GM23248 (cell line): ENCODE data around the gene TMEM235. TPM values are rescaled to one million over a fixed set of nuclear protein-coding genes. Genes with fewer than 3 reads are reported as not detected.

Source experiments
- DNase-seq: peaks from one replicate; pipeline ENCODE4 v3.0.0-alpha.2; 2015
- H2AFZ ChIP-seq: fragments of 200-600 bp; sonication (generic); 2 replicates; pipeline ENCODE4 v1.6.1; 2016; ENCODE audit warnings: antibody characterized with exemption
- H3F3A ChIP-seq: fragments of 200-600 bp; sonication (generic); 2 replicates; pipeline ENCODE4 v1.6.1; 2016; ENCODE audit warnings: mild to moderate bottlenecking, antibody characterized with exemption, mixed run types; ENCODE audit not compliant: insufficient read depth
- H3K27ac ChIP-seq: fragments of 200-600 bp; sonication (generic); 2 replicates; pipeline ENCODE4 v1.5.1; 2016; ENCODE audit warnings: mild to moderate bottlenecking
- H3K27me3 ChIP-seq: fragments of 200-600 bp; sonication (generic); replicated peaks from 2 replicates; pipeline ENCODE4 v1.6.1; 2016; ENCODE audit warnings: mild to moderate bottlenecking; ENCODE audit not compliant: insufficient read depth
- H3K36me3 ChIP-seq: fragments of 200-600 bp; sonication (generic); 2 replicates; pipeline ENCODE4 v1.6.1; 2016; ENCODE audit warnings: low read depth, mild to moderate bottlenecking
- H3K4me1 ChIP-seq: fragments of 200-600 bp; sonication (generic); 2 replicates; pipeline ENCODE4 v1.6.1; 2016; ENCODE audit warnings: mild to moderate bottlenecking; ENCODE audit not compliant: insufficient read depth
- H3K4me2 ChIP-seq: fragments of 200-600 bp; sonication (generic); one replicate; pipeline ENCODE4 v1.6.1; 2016; ENCODE audit warnings: mild to moderate bottlenecking; ENCODE audit not compliant: unreplicated experiment
- H3K4me3 ChIP-seq: fragments of 200-600 bp; sonication (generic); 2 replicates; pipeline ENCODE4 v1.5.1; 2016; ENCODE audit warnings: mild to moderate bottlenecking
- H3K79me2 ChIP-seq: fragments of 200-600 bp; sonication (generic); 2 replicates; pipeline ENCODE4 v1.6.1; 2016; ENCODE audit warnings: mild to moderate bottlenecking; ENCODE audit not compliant: insufficient read depth
- H3K9ac ChIP-seq: fragments of 200-600 bp; sonication (generic); 2 replicates; pipeline ENCODE4 v1.6.1; 2016; ENCODE audit warnings: mild to moderate bottlenecking
- H3K9me2 ChIP-seq: fragments of 200-600 bp; sonication (generic); 2 replicates; pipeline ENCODE4 v1.6.1; 2016; ENCODE audit warnings: mixed run types, mild to moderate bottlenecking, moderate library complexity; ENCODE audit not compliant: insufficient read depth
- H3K9me3 ChIP-seq: fragments of 200-600 bp; sonication (generic); one replicate; pipeline ENCODE4 v1.6.1; 2017; ENCODE audit warnings: low read depth
- H4K20me1 ChIP-seq: fragments of 200-600 bp; sonication (generic); 2 replicates; pipeline ENCODE4 v1.6.0; 2016; ENCODE audit not compliant: insufficient read depth
- EZH2 ChIP-seq: fragments of 200-600 bp; sonication (generic); IDR thresholded peaks from 2 replicates; pipeline ENCODE4 v1.6.1; 2018; ENCODE audit warnings: antibody characterized with exemption, mild to moderate bottlenecking; ENCODE audit not compliant: insufficient read depth, poor library complexity, severe bottlenecking
- EZH2phosphoT487 ChIP-seq: fragments of 200-600 bp; sonication (generic); IDR thresholded peaks from 2 replicates; pipeline ENCODE4 v1.6.1; 2018; ENCODE audit warnings: antibody characterized with exemption, moderate library complexity, mild to moderate bottlenecking, low read depth; ENCODE audit not compliant: insufficient read depth
- WGBS, 2 experiments: methylation state at CpG; one replicate each; pipeline ENCODE4 v1.1.6; 2015 to 2017; ENCODE audit warnings: low lambda C conversion rate in 2 of 2, low coverage in 1 of 2; ENCODE audit errors: missing lambda C conversion rate in 2 of 2; 5-methylcytosine and 5-hydroxymethylcytosine counted together
- in situ Hi-C: fragments of 300-500 bp; cut with MboI; formaldehyde crosslinking; loops from 2 replicates; pipeline ENCODE4 v1.15.0; 2020
- polyA plus RNA-seq: library from polyadenylated mRNA; unstranded; fragments of >200 nt; fragmentation: Nextera tagmentation; extraction: Ambion mirVana; gene quantifications from 2 replicates; pipeline ENCODE4 v1.2.1, GENCODE V29; 2016
- total RNA-seq: library from RNA; depleted of rRNA; stranded (reverse); fragments of >200 nt; shearing (Covaris generic); gene quantifications from 2 replicates; pipeline ENCODE4 v1.2.3, GENCODE V29; 2014

The TMEM235 gene
- total and polyA plus RNA-seq, 2 experiments from 2014 or later: not detected

GRCh38 chr17:78257810-78258322 lies 26.4 kb downstream of the TMEM235 start:
- H3K9ac ChIP-seq: no peak overlapping the region
- H3K79me2 ChIP-seq: no peaks in the 10 kb centered on the region
- no peak overlapping the region for H3K27ac ChIP-seq
- H3K4me3 ChIP-seq: no peak overlapping the region
- 60 to 63% methylated on average over 16 of the region's 16 CpGs for WGBS, 2 experiments
- in situ Hi-C loops: no loop called here
- DNase-seq: no peak
- H3K27me3 ChIP-seq: no peaks in the 10 kb centered on the region
- no peaks in the 10 kb centered on the region for H3K36me3 ChIP-seq
- no peak overlapping the region for H2AFZ ChIP-seq
- no peak overlapping the region for H3K4me2 ChIP-seq
- no peaks in the 10 kb centered on the region for H3K9me2 ChIP-seq
- no peaks in the 10 kb centered on the region for H3K9me3 ChIP-seq
- no peaks in the 10 kb centered on the region for H3F3A ChIP-seq
- H4K20me1 ChIP-seq: no peaks in the 10 kb centered on the region
- TF ChIP-seq EZH2phosphoT487 (no peak), EZH2 (no peak)
- H3K4me1 ChIP-seq: 0 out of 2 replicates have a peak, but pooled peaks cover 3% of the 10 kb centered on the region

- DNase-seq: peak; percentile 13
- Histone ChIP-seq H3K9me2 (no peaks in the 10 kb centered on the region), H3K27me3 (no peaks in the 10 kb centered on the region), H3K9me3 (no peaks in the 10 kb centered on the region), H3K27ac (no peak overlapping the region), H3K9ac (no peak overlapping the region), H3K36me3 (no peaks in the 10 kb centered on the region), H3K4me3 (no peak overlapping the region), H4K20me1 (no peaks in the 10 kb centered on the region), H3K4me2 (no peak overlapping the region), H3F3A (no peaks in the 10 kb centered on the region), H3K79me2 (no peaks in the 10 kb centered on the region), H2AFZ (no peak overlapping the region), H3K4me1 (0 out of 2 replicates have a peak, but pooled peaks cover 3% of the 10 kb centered on the region)
- WGBS, 2 experiments: 21 to 24% methylated on average over 22 to 23 of the region's 23 CpGs
- in situ Hi-C loops: no loop called here
- TF ChIP-seq EZH2: no peak
- no peak for TF ChIP-seq EZH2phosphoT487
These were observed 27.1 kb downstream of the TMEM235 start for GRCh38 chr17:78258323-78259191.

- Histone ChIP-seq H3K9me3 (no peaks in the 10 kb centered on the region), H3K27ac (no peak overlapping the region), H4K20me1 (no peaks in the 10 kb centered on the region), H3K4me1 (no peaks in the 10 kb centered on the region), H3K79me2 (no peaks in the 10 kb centered on the region), H3K4me3 (no peak overlapping the region), H2AFZ (no peak overlapping the region), H3K9me2 (no peaks in the 10 kb centered on the region), H3K36me3 (no peaks in the 10 kb centered on the region), H3K9ac (no peak overlapping the region), H3K4me2 (no peak overlapping the region), H3K27me3 (no peaks in the 10 kb centered on the region), H3F3A (no peaks in the 10 kb centered on the region)
- no peak for DNase-seq
- whole genome bisulfite sequencing, 2 experiments: 64 to 73% methylated on average over 9 to 10 of the region's 10 CpGs
- TF ChIP-seq EZH2 (no peak), EZH2phosphoT487 (no peak)
- in situ Hi-C loops: no loop called here
These were observed 27.7 kb downstream of the TMEM235 start for GRCh38 chr17:78259192-78259554.

- TF ChIP-seq EZH2phosphoT487 (no peak), EZH2 (no peak)
- WGBS, 2 experiments: 78 to 83% methylated on average over 22 to 23 of the region's 23 CpGs
- Histone ChIP-seq H2AFZ (no peak overlapping the region), H3K4me3 (no peak overlapping the region), H3K79me2 (no peaks in the 10 kb centered on the region), H3K27me3 (no peaks in the 10 kb centered on the region; the same call in 1 of the 2 replicates), H3K9ac (no peak overlapping the region), H3K36me3 (no peaks in the 10 kb centered on the region), H3K4me1 (no peaks in the 10 kb centered on the region), H3F3A (no peaks in the 10 kb centered on the region), H3K4me2 (no peak overlapping the region), H4K20me1 (no peaks in the 10 kb centered on the region), H3K9me2 (no peaks in the 10 kb centered on the region), H3K9me3 (no peaks in the 10 kb centered on the region), H3K27ac (no peak overlapping the region)
- no peak for DNase-seq
- in situ Hi-C loops: no loop called here
These were observed 31.8 kb downstream of the TMEM235 start for GRCh38 chr17:78263063-78263735.
